ENCODE data around the gene PHETA1. TPM values are rescaled to one million over a fixed set of nuclear protein-coding genes. Genes with fewer than 3 reads are reported as not detected.
"Not testable (repeated sequence)": the region's sequence is repeated elsewhere in the genome, so short reads cannot be mapped to it uniquely, and the experiment has no call there.

The PHETA1 gene
- total and polyA plus RNA-seq, 9 donors = 5.5 to 11.7 (median 8.7) TPM

GRCh38 chr12:111339321-111339938, 29.5 kb downstream of the PHETA1 start:
- no peak overlapping the region for H3K27ac ChIP-seq (ENCODE audit: low read length)
- peaks cover 4% of the 10 kb centered on the region for H3K9me3 ChIP-seq (replicated peaks; ENCODE audit: control insufficient read depth, low read depth, low read length)
- peaks cover 2% of the 10 kb centered on the region for H3K27me3 ChIP-seq (ENCODE audit: control insufficient read depth, insufficient read depth, low read length)
- WGBS (ENCODE audit: insufficient coverage) = 79% methylated on average over 6 of the region's 7 CpGs
- no peaks in the 10 kb centered on the region for H3K36me3 ChIP-seq (ENCODE audit: control insufficient read depth, insufficient read depth, low read length)
- no peak overlapping the region for H3K4me3 ChIP-seq (ENCODE audit: low read length)
- no peaks in the 10 kb centered on the region for H3K4me1 ChIP-seq (ENCODE audit: control insufficient read depth, insufficient read depth, low read length)
- no peak for DNase-seq

DNA sequence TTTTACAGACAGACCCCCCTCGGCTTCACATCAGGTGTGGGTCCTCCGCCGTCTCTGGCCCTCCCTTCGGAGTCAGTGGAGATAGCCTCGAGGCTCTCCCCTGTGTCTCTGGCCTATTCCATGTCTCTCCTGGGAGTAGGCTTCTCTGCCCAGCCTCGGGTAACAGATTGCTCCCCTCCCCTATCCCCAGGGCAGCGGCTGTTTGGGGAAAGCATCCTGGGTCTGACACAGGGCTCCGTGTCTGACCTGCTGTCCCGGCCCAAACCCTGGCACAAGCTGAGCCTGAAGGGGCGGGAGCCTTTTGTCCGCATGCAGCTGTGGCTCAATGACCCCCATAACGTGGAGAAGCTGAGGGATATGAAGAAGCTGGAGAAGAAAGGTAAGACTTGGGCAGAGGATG, 30.8 kb downstream of the PHETA1 start:
- Histone ChIP-seq H3K4me1 (ENCODE audit: control insufficient read depth, insufficient read depth, low read length) (no peaks in the 10 kb centered on the region), H3K9me3 (replicated peaks; ENCODE audit: control insufficient read depth, low read depth, low read length) (peaks cover 2% of the 10 kb centered on the region), H3K27me3 (ENCODE audit: control insufficient read depth, insufficient read depth, low read length) (peaks cover 1% of the 10 kb centered on the region), H3K36me3 (ENCODE audit: control insufficient read depth, insufficient read depth, low read length) (no peaks in the 10 kb centered on the region), H3K4me3 (ENCODE audit: low read length) (no peak overlapping the region), H3K27ac (ENCODE audit: low read length) (no peak overlapping the region)
- no peak for DNase-seq
- 81% methylated on average over 5 of the region's 12 CpGs for WGBS (ENCODE audit: insufficient coverage)

- Histone ChIP-seq H3K36me3 (ENCODE audit: control insufficient read depth, insufficient read depth, low read length) (no peaks in the 10 kb centered on the region), H3K27ac (ENCODE audit: low read length) (no peak overlapping the region), H3K4me3 (ENCODE audit: low read length) (no peak overlapping the region), H3K4me1 (ENCODE audit: control insufficient read depth, insufficient read depth, low read length) (no peaks in the 10 kb centered on the region), H3K9me3 (replicated peaks; ENCODE audit: control insufficient read depth, low read depth, low read length) (no peaks in the 10 kb centered on the region), H3K27me3 (ENCODE audit: control insufficient read depth, insufficient read depth, low read length) (no peaks in the 10 kb centered on the region)
- DNase-seq = no peak
- WGBS (ENCODE audit: insufficient coverage) = 90% methylated on average over 4 of the region's 5 CpGs
Measured at GRCh38 chr12:111337371-111337770, 31.5 kb downstream of the PHETA1 start.

DNA sequence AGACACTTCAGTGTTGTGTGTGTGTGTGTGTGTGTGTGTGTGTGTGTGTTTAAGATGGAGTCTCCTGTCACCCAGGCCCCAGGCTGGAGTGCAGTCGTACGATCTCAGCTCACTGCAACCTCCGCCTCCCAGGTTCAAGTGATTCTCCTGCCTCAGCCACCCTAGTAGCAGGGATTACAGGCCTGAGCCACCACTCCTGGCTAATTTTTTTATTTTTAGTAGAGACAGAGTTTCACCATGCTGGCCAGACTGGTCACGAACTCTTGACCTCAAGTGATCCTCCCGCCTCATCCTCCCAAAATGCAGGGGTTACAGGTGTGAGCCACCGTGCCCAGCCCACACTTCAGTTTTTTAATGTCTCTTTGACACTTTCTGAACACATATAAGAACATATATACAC, 32.5 kb downstream of the PHETA1 start:
- H3K9me3 ChIP-seq (replicated peaks; ENCODE audit: control insufficient read depth, low read depth, low read length); H3K27ac ChIP-seq (ENCODE audit: low read length); DNase-seq; H3K27me3 ChIP-seq (ENCODE audit: control insufficient read depth, insufficient read depth, low read length); H3K4me1 ChIP-seq (ENCODE audit: control insufficient read depth, insufficient read depth, low read length); H3K4me3 ChIP-seq (ENCODE audit: low read length); H3K36me3 ChIP-seq (ENCODE audit: control insufficient read depth, insufficient read depth, low read length): not testable (repeated sequence)
- WGBS (ENCODE audit: insufficient coverage) = 89% methylated on average over 4 of the region's 6 CpGs

GRCh38 chr12:111335811-111336210, 33.1 kb downstream of the PHETA1 start:
- Histone ChIP-seq H3K4me1 (ENCODE audit: control insufficient read depth, insufficient read depth, low read length) (no peaks in the 10 kb centered on the region), H3K4me3 (ENCODE audit: low read length) (no peak overlapping the region), H3K27ac (ENCODE audit: low read length) (no peak overlapping the region), H3K27me3 (ENCODE audit: control insufficient read depth, insufficient read depth, low read length) (no peaks in the 10 kb centered on the region), H3K36me3 (ENCODE audit: control insufficient read depth, insufficient read depth, low read length) (no peaks in the 10 kb centered on the region), H3K9me3 (replicated peaks; ENCODE audit: control insufficient read depth, low read depth, low read length) (no peaks in the 10 kb centered on the region)
- 52% methylated on average over 6 of the region's 7 CpGs for WGBS (ENCODE audit: insufficient coverage)
- no peak for DNase-seq

DNA sequence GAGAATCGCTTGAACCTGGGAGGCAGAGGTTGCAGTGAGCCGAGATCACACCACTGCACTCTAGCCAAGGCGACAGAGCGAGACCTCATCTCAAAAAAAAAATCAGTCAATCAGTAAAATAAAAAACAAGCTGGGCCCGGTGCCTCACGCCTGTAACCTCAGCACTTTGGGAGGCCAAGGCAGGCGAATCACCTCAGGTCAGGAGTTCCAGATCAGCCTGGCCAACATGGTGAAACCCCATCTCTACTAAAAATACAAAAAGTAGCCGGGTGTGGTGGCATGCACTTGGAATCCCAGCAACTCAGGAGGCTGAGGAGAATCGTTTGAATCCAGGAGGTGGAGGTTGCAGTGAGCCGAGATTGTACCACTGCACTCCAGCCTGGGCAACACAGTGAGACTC, 33.6 kb downstream of the PHETA1 start:
- not testable (repeated sequence) for H3K27ac ChIP-seq (ENCODE audit: low read length); H3K9me3 ChIP-seq (replicated peaks; ENCODE audit: control insufficient read depth, low read depth, low read length)
- WGBS (ENCODE audit: insufficient coverage) = 80% methylated on average over 2 of the region's 10 CpGs

GRCh38 chr12:111334393-111334915, 34.4 kb downstream of the PHETA1 start:
- 90% methylated on average over 9 of the region's 11 CpGs for WGBS (ENCODE audit: insufficient coverage)
- no peak for DNase-seq
- Histone ChIP-seq H3K4me1 (ENCODE audit: control insufficient read depth, insufficient read depth, low read length) (no peaks in the 10 kb centered on the region), H3K9me3 (replicated peaks; ENCODE audit: control insufficient read depth, low read depth, low read length) (no peaks in the 10 kb centered on the region), H3K36me3 (ENCODE audit: control insufficient read depth, insufficient read depth, low read length) (no peaks in the 10 kb centered on the region), H3K27ac (ENCODE audit: low read length) (no peak overlapping the region), H3K27me3 (ENCODE audit: control insufficient read depth, insufficient read depth, low read length) (no peaks in the 10 kb centered on the region), H3K4me3 (ENCODE audit: low read length) (no peak overlapping the region)

More for the DNA sequence above, 33.6 kb downstream of the PHETA1 start:
- H3K4me1 ChIP-seq (ENCODE audit: control insufficient read depth, insufficient read depth, low read length); H3K27me3 ChIP-seq (ENCODE audit: control insufficient read depth, insufficient read depth, low read length); H3K4me3 ChIP-seq (ENCODE audit: low read length); DNase-seq; H3K36me3 ChIP-seq (ENCODE audit: control insufficient read depth, insufficient read depth, low read length): not testable (repeated sequence)

DNA sequence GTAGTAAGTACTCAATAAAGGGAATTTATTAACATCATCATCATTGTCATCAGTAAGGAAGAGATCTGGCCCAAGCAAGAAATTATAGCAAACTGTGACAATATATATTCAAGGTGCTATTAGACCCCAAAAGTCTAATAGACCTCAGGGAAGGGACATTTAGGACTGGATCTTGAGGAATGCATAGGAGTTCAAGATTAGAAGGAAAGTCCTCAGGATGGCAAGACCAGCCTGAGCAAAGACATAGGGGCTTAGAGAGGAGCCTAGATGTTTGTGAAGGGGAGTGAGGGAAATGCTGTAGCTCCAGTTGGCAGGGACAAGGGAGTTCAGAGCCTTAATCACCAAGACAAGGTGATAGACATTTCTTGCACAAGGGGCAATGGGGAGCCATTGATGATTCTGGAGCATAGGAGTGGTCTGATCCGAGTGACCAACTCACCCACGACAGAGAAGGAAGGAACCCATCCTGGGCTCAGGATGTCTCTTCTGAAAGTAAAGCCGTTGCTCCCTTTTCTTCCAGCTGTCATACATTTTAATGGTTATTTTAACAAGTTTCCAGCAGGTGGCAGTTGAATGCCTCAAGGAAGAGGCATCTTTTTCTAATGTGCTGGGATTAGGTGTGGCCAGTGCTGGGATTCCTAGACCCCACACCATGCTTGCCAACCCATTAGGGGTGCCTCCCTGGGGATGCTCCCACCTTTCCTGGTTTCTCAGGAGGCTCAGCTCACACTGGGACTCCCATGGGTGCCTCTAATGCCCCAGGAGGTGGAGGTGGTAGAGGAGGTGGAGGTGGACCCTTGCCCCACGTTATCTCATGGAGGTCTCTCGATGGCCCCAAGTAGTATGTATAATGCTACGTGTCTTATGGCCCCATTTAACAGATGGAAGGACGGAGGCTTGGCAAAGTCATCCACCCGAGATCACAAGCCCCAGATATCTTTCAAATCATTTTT, 37.8 kb downstream of the PHETA1 start:
- no peaks in the 10 kb centered on the region for H3K36me3 ChIP-seq (ENCODE audit: control insufficient read depth, insufficient read depth, low read length)
- H3K9me3 ChIP-seq (replicated peaks; ENCODE audit: control insufficient read depth, low read depth, low read length) = no peaks in the 10 kb centered on the region
- H3K4me3 ChIP-seq (ENCODE audit: low read length) = no peak overlapping the region
- no CpG with 5 or more reads among the region's 8 CpGs for WGBS (ENCODE audit: insufficient coverage)
- H3K4me1 ChIP-seq (ENCODE audit: control insufficient read depth, insufficient read depth, low read length) = no peaks in the 10 kb centered on the region
- no peak overlapping the region for H3K27ac ChIP-seq (ENCODE audit: low read length)
- H3K27me3 ChIP-seq (ENCODE audit: control insufficient read depth, insufficient read depth, low read length) = no peaks in the 10 kb centered on the region
- peak; percentile 48 for DNase-seq

DNA sequence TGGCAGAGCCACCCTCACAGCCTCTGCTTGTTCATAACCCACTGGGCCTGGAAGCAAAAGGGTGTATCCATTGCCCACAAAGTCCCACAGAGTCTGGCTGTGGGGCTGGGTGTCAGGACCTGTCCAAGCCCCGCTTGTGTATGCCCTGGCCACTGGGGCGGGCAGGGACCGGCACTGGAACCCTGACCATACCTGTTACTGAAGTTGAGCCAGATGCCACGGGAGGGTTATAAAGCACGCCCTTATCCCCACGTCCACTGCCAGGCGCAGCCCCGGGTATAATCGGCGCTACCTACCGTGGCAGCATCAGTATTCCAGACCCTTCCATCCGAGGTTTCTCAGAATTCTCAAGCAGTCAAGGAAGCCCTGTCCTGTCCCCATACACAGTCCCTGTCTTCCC, 40.8 kb downstream of the PHETA1 start:
- Histone ChIP-seq H3K4me1 (ENCODE audit: control insufficient read depth, insufficient read depth, low read length) (no peaks in the 10 kb centered on the region), H3K4me3 (ENCODE audit: low read length) (no peak overlapping the region), H3K27me3 (ENCODE audit: control insufficient read depth, insufficient read depth, low read length) (no peaks in the 10 kb centered on the region), H3K36me3 (ENCODE audit: control insufficient read depth, insufficient read depth, low read length) (no peaks in the 10 kb centered on the region), H3K9me3 (replicated peaks; ENCODE audit: control insufficient read depth, low read depth, low read length) (no peaks in the 10 kb centered on the region), H3K27ac (ENCODE audit: low read length) (no peak overlapping the region)
- 84% methylated on average over 11 of the region's 12 CpGs for WGBS (ENCODE audit: insufficient coverage)
- no peak for DNase-seq

GRCh38 chr12:111327474-111327873, 41.4 kb downstream of the PHETA1 start:
- no peaks in the 10 kb centered on the region for H3K27me3 ChIP-seq (ENCODE audit: control insufficient read depth, insufficient read depth, low read length)
- no peaks in the 10 kb centered on the region for H3K9me3 ChIP-seq (replicated peaks; ENCODE audit: control insufficient read depth, low read depth, low read length)
- no peaks in the 10 kb centered on the region for H3K4me1 ChIP-seq (ENCODE audit: control insufficient read depth, insufficient read depth, low read length)
- no peak overlapping the region for H3K27ac ChIP-seq (ENCODE audit: low read length)
- WGBS (ENCODE audit: insufficient coverage) = 74% methylated on average over 3 of the region's 6 CpGs
- no peaks in the 10 kb centered on the region for H3K36me3 ChIP-seq (ENCODE audit: control insufficient read depth, insufficient read depth, low read length)
- DNase-seq = no peak
- no peak overlapping the region for H3K4me3 ChIP-seq (ENCODE audit: low read length)

Data from muscle of leg (tissue), 11 donors.